HEK293T (cell line): Measurements from ENCODE around the gene CRB3.

Experiments
- ELF4 ChIP-seq: fragments of 450-650 bp; IDR thresholded peaks from 2 replicates; pipeline ENCODE4 v1.6.1; 2017; ENCODE audit warnings: antibody characterized with exemption
- FOXM1 ChIP-seq: fragments of 450-650 bp; IDR thresholded peaks from 2 replicates; pipeline ENCODE4 v1.6.1; 2017; ENCODE audit warnings: mild to moderate bottlenecking, borderline replicate concordance
- LEF1 ChIP-seq: fragments of 450-650 bp; IDR thresholded peaks from 2 replicates; pipeline ENCODE4 v1.6.1; 2017; ENCODE audit warnings: mild to moderate bottlenecking, borderline replicate concordance
- NFRKB ChIP-seq: fragments of 450-650 bp; IDR thresholded peaks from 2 replicates; pipeline ENCODE4 v1.6.1; 2016; ENCODE audit warnings: mild to moderate bottlenecking, moderate library complexity

DNA sequence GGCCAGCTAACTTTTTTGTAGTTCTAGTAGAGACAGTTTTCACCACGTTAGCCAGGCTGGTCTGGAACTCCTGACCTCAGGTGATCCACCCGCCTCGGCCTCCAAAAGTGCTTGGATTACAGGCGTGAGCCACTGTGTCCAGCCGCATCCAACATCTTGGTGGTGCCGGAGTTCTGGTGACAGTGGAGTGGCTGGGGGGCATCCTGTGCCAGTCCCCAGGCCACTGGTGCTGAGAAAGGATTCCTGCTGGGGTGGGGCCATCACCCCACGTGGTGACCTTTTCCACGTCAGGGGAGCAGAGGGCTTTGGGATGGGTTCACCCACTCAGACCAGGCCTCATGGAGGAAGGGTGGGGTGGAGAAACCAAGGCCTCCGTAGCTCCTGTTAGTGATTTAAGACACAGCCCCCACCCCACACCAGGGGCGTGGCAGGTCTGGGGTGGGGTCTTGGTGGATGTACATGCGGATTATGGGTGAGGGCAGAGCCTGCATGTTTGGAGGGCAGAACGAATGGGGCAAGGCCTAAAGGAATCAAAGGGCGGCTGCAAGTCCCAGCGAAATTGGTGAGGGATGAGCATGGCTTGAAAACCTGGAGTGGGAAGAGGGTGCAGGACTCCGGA is 51.0 kb downstream of the CRB3 start:
- no peak for TF ChIP-seq FOXM1
- TF ChIP-seq ELF4, result no peak
- no peak for TF ChIP-seq LEF1
- TF ChIP-seq NFRKB, result no peak
